Measurements from ENCODE around the gene ARF1. TPM values are rescaled to one million over a fixed set of nuclear protein-coding genes. Genes with fewer than 3 reads are reported as not detected.

ARF1 gene
- polyA plus RNA-seq, 1 donor (not counting 4 experiments of a cell fraction or from before 2014, with no cell fraction given): 295 TPM

DNA sequence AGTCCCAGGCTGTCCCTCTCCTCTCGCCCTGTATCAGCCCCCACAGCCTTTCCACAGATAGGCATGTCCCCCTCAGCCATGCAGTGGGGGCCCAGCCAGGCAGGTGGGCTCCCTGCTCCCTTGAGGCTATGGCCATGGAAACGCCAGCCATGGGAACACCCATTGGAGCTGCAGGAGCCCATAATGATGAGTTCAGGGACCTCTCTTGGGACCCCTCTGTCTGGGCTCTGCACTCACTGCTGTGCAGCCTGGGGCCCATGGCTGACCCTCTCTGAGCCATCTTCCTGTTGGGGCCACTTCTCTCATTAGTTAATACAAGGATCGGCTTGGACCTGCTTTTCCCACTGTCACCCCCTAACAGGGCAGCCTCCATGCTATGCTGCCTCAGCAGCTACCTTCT lies 42.5 kb upstream of the ARF1 start:
- dilution Hi-C loops (cut with MboI; ENCODE audit: extremely low pct_ligation_motif_present, low sequenced_read_pairs): no loop called here
- H4K20me1 ChIP-seq (ENCODE audit: control insufficient read depth, extremely low read depth, insufficient read depth, low read length): no peaks in the 10 kb centered on the region
- DNase-seq (ENCODE audit: low read depth, low spot score): no peak
- no peak overlapping the region for H2AFZ ChIP-seq (ENCODE audit: control insufficient read depth, low read length)
- peaks cover 2% of the 10 kb centered on the region for H3K9me3 ChIP-seq (ENCODE audit: control insufficient read depth, low read depth, low read length)
- H3K79me2 ChIP-seq (ENCODE audit: control insufficient read depth, insufficient read depth, low read length): no peaks in the 10 kb centered on the region
- no peaks in the 10 kb centered on the region for H3K9me1 ChIP-seq (ENCODE audit: control insufficient read depth, extremely low read depth, insufficient read depth, low read length)
- H3K27ac ChIP-seq (ENCODE audit: control insufficient read depth, insufficient read depth, low read length): no peak overlapping the region
- H3K4me3 ChIP-seq (ENCODE audit: control insufficient read depth in 2 of 3, extremely low read depth in 1 of 3, insufficient read depth in 2 of 3, low read depth in 1 of 3, low read length in 3 of 3): no peak overlapping the region
- H3K4me2 ChIP-seq (ENCODE audit: control insufficient read depth, extremely low read depth, insufficient read depth, low read depth, low read length): no peak overlapping the region
- TF ChIP-seq, protein P1, sequence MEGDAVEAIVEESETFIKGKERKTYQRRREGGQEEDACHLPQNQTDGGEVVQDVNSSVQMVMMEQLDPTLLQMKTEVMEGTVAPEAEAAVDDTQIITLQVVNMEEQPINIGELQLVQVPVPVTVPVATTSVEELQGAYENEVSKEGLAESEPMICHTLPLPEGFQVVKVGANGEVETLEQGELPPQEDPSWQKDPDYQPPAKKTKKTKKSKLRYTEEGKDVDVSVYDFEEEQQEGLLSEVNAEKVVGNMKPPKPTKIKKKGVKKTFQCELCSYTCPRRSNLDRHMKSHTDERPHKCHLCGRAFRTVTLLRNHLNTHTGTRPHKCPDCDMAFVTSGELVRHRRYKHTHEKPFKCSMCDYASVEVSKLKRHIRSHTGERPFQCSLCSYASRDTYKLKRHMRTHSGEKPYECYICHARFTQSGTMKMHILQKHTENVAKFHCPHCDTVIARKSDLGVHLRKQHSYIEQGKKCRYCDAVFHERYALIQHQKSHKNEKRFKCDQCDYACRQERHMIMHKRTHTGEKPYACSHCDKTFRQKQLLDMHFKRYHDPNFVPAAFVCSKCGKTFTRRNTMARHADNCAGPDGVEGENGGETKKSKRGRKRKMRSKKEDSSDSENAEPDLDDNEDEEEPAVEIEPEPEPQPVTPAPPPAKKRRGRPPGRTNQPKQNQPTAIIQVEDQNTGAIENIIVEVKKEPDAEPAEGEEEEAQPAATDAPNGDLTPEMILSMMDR (optimal IDR thresholded peaks at IDR 0.05 in 1 of 3, IDR thresholded peaks at IDR 0.05 in 1 of 3, conservative IDR thresholded peaks at IDR 0.05 in 1 of 3; ENCODE audit: extremely low read depth in 1 of 3, insufficient read depth in 2 of 3, low read length in 3 of 3): no peak
- TF ChIP-seq EZH2 (IDR thresholded peaks at IDR 0.05; ENCODE audit: low read length): no peak
- H3K9ac ChIP-seq (ENCODE audit: control insufficient read depth, extremely low read depth, insufficient read depth, low read length): no peak overlapping the region
- H3K27me3 ChIP-seq (ENCODE audit: control insufficient read depth, extremely low read depth, insufficient read depth, low read length): peaks cover 48% of the 10 kb centered on the region
- no peaks in the 10 kb centered on the region for H3K36me3 ChIP-seq (ENCODE audit: control insufficient read depth in 2 of 2, extremely low read depth in 1 of 2, insufficient read depth in 2 of 2, low read length in 2 of 2)
- no peak for FAIRE-seq
- no peaks in the 10 kb centered on the region for H3K4me1 ChIP-seq (ENCODE audit: control insufficient read depth, extremely low read depth, insufficient read depth, low read length)

GRCh38 chr1:228041316-228041715 lies 41.2 kb upstream of the ARF1 start:
- no peak overlapping the region for H3K4me3 ChIP-seq (ENCODE audit: control insufficient read depth in 2 of 3, extremely low read depth in 1 of 3, insufficient read depth in 2 of 3, low read depth in 1 of 3, low read length in 3 of 3)
- no peaks in the 10 kb centered on the region for H3K79me2 ChIP-seq (ENCODE audit: control insufficient read depth, insufficient read depth, low read length)
- H2AFZ ChIP-seq (ENCODE audit: control insufficient read depth, low read length): no peak overlapping the region
- peaks cover 40% of the 10 kb centered on the region for H3K27me3 ChIP-seq (ENCODE audit: control insufficient read depth, extremely low read depth, insufficient read depth, low read length)
- H4K20me1 ChIP-seq (ENCODE audit: control insufficient read depth, extremely low read depth, insufficient read depth, low read length): no peaks in the 10 kb centered on the region
- H3K9me1 ChIP-seq (ENCODE audit: control insufficient read depth, extremely low read depth, insufficient read depth, low read length): no peaks in the 10 kb centered on the region
- H3K9me3 ChIP-seq (ENCODE audit: control insufficient read depth, low read depth, low read length): peaks cover 2% of the 10 kb centered on the region
- dilution Hi-C loops (cut with MboI; ENCODE audit: extremely low pct_ligation_motif_present, low sequenced_read_pairs): no loop called here
- FAIRE-seq (no peak), DNase-seq (ENCODE audit: low read depth, low spot score) (no peak)
- TF ChIP-seq, protein P1 (optimal IDR thresholded peaks at IDR 0.05 in 1 of 3, IDR thresholded peaks at IDR 0.05 in 1 of 3, conservative IDR thresholded peaks at IDR 0.05 in 1 of 3; ENCODE audit: extremely low read depth in 1 of 3, insufficient read depth in 2 of 3, low read length in 3 of 3): no peak
- TF ChIP-seq EZH2 (IDR thresholded peaks at IDR 0.05; ENCODE audit: low read length): no peak
- H3K27ac ChIP-seq (ENCODE audit: control insufficient read depth, insufficient read depth, low read length): no peak overlapping the region
- H3K9ac ChIP-seq (ENCODE audit: control insufficient read depth, extremely low read depth, insufficient read depth, low read length): no peak overlapping the region
- H3K4me2 ChIP-seq (ENCODE audit: control insufficient read depth, extremely low read depth, insufficient read depth, low read depth, low read length): no peak overlapping the region
- H3K4me1 ChIP-seq (ENCODE audit: control insufficient read depth, extremely low read depth, insufficient read depth, low read length): no peaks in the 10 kb centered on the region
- no peaks in the 10 kb centered on the region for H3K36me3 ChIP-seq (ENCODE audit: control insufficient read depth in 2 of 2, extremely low read depth in 1 of 2, insufficient read depth in 2 of 2, low read length in 2 of 2)

Data from keratinocyte (primary cell).